Measurements from ENCODE around the gene GSN.

GSN gene

DNA sequence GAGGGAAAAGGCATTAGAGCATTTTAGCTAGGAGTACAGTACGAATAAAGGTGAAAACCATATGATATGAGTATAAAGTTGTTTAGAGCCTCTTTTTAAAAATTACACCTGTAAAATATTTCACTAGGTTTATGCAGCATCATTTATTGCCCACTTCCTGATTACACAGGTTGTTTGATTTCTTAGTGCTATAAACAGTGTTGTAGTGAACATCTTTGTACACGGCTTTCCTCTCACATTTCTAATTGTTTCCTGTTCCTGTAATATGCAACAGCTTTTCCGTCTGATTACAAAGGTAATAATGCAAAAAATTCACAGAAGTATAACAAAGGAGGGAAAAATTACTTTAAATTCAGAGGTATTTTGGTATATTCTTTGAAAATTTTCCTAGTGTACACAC lies 89.0 kb downstream of the GSN start:
- H3K27me3 ChIP-seq (ENCODE audit: control insufficient read depth, insufficient read depth, low read length) = no peaks in the 10 kb centered on the region
- H3K4me1 ChIP-seq (ENCODE audit: control insufficient read depth, insufficient read depth, low read length) = peaks cover 27% of the 10 kb centered on the region
- H3K9ac ChIP-seq (ENCODE audit: low read depth, low read length) = no peak overlapping the region
- H3K4me2 ChIP-seq (ENCODE audit: low read length) = no peak overlapping the region
- no peak overlapping the region for H3K4me3 ChIP-seq (ENCODE audit: low read length)
- H3K36me3 ChIP-seq (ENCODE audit: insufficient read depth, low read length) = peaks cover 26% of the 10 kb centered on the region
- no peaks in the 10 kb centered on the region for H3K9me3 ChIP-seq (replicated peaks; ENCODE audit: low read length)

DNA sequence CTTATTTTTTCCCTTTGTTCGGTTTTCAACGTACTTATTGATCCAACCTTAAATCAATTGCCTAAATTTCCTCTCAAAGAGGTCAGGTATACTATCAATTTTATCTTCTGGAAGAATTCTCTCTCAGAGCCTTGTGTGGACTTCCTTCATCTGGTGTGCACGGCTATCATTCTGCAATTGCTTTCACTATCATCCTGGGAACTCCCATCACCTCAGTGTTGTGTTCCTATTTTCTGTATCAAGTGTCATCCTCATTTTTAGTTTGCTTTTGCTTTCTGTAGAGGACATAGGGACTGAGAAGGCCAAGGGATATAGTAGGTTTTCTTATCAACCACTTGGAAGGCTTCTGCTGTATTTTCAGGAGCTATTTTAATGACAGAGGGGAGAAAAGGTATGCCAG lies 90.8 kb downstream of the GSN start:
- Histone ChIP-seq H3K4me3 (ENCODE audit: low read length) (no peak overlapping the region), H3K4me1 (ENCODE audit: control insufficient read depth, insufficient read depth, low read length) (peaks cover 44% of the 10 kb centered on the region), H3K9ac (ENCODE audit: low read depth, low read length) (peak overlapping the region; percentile 12)

GRCh38 chr9:121359351-121360294 lies 91.7 kb downstream of the GSN start:
- Histone ChIP-seq H3K4me3 (ENCODE audit: low read length) (no peak overlapping the region), H3K4me2 (ENCODE audit: low read length) (no peak overlapping the region), H3K9ac (ENCODE audit: low read depth, low read length) (peak overlapping the region; percentile 25), H3K36me3 (ENCODE audit: insufficient read depth, low read length) (peaks cover 9% of the 10 kb centered on the region), H3K27me3 (ENCODE audit: control insufficient read depth, insufficient read depth, low read length) (no peaks in the 10 kb centered on the region), H3K9me3 (replicated peaks; ENCODE audit: low read length) (no peaks in the 10 kb centered on the region), H3K4me1 (ENCODE audit: control insufficient read depth, insufficient read depth, low read length) (peaks cover 51% of the 10 kb centered on the region)

More for the DNA sequence above, 90.8 kb downstream of the GSN start:
- no peaks in the 10 kb centered on the region for H3K9me3 ChIP-seq (replicated peaks; ENCODE audit: low read length)
- peak overlapping the region; percentile 48 for H3K4me2 ChIP-seq (ENCODE audit: low read length)
- peaks cover 15% of the 10 kb centered on the region for H3K36me3 ChIP-seq (ENCODE audit: insufficient read depth, low read length)
- no peaks in the 10 kb centered on the region for H3K27me3 ChIP-seq (ENCODE audit: control insufficient read depth, insufficient read depth, low read length)

- Histone ChIP-seq H3K4me3 (ENCODE audit: low read length) (no peak overlapping the region), H3K4me1 (ENCODE audit: control insufficient read depth, insufficient read depth, low read length) (peaks cover 51% of the 10 kb centered on the region), H3K36me3 (ENCODE audit: insufficient read depth, low read length) (peaks cover 3% of the 10 kb centered on the region), H3K9ac (ENCODE audit: low read depth, low read length) (peak overlapping the region; percentile 45), H3K27me3 (ENCODE audit: control insufficient read depth, insufficient read depth, low read length) (no peaks in the 10 kb centered on the region), H3K9me3 (replicated peaks; ENCODE audit: low read length) (no peaks in the 10 kb centered on the region), H3K4me2 (ENCODE audit: low read length) (peak overlapping the region; percentile 52)
Measured at GRCh38 chr9:121360601-121361374, 92.8 kb downstream of the GSN start.

DNA sequence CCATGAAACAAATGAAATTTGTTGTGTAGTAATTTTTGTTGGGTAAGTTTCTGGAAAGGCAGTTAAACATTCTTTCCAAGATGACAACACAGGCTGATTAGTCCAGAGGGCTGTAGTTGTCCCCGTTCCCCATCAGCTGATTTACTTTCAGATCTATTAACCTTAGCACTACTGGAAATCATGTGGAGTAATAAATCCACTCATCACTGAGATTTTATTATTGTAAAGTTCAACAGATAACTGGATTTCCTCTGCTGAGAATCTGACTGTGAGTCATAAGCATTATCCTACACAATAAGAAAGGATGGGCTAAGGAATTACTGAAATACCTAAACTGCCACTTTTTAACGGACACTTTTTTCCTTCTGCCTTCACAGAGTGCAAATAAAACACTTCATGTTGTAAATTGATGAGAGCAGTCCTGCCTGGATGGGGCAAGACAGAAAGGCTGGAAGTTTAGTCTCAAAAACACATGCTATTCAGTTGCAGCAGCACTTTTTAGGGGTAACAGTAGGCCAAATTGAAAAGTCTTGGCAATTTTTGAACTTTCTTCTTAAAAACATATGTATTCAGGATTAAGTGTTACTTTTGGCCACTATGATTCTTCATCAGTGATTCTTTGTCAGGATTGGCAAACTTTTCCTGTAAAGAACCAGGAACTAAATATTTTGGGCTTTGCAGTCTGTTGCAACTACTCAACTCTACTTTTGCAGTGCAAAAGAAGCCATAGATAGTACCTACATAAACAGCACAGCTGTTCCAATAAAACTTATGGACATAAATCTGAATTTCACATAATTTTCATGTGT lies 95.1 kb downstream of the GSN start:
- H3K27me3 ChIP-seq (ENCODE audit: control insufficient read depth, insufficient read depth, low read length) = no peaks in the 10 kb centered on the region
- peak overlapping the region; percentile 3 for H3K4me3 ChIP-seq (ENCODE audit: low read length)
- no peaks in the 10 kb centered on the region for H3K9me3 ChIP-seq (replicated peaks; ENCODE audit: low read length)
- peak overlapping the region; percentile 53 for H3K9ac ChIP-seq (ENCODE audit: low read depth, low read length)
- no peaks in the 10 kb centered on the region for H3K36me3 ChIP-seq (ENCODE audit: insufficient read depth, low read length)
- H3K4me2 ChIP-seq (ENCODE audit: low read length) = peak overlapping the region; percentile 65
- peaks cover 59% of the 10 kb centered on the region for H3K4me1 ChIP-seq (ENCODE audit: control insufficient read depth, insufficient read depth, low read length)

GRCh38 chr9:121363622-121363961 lies 95.6 kb downstream of the GSN start:
- peaks cover 63% of the 10 kb centered on the region for H3K4me1 ChIP-seq (ENCODE audit: control insufficient read depth, insufficient read depth, low read length)
- H3K27me3 ChIP-seq (ENCODE audit: control insufficient read depth, insufficient read depth, low read length) = no peaks in the 10 kb centered on the region
- H3K36me3 ChIP-seq (ENCODE audit: insufficient read depth, low read length) = no peaks in the 10 kb centered on the region
- H3K4me3 ChIP-seq (ENCODE audit: low read length) = no peak overlapping the region
- H3K9me3 ChIP-seq (replicated peaks; ENCODE audit: low read length) = no peaks in the 10 kb centered on the region
- peak overlapping the region; percentile 53 for H3K9ac ChIP-seq (ENCODE audit: low read depth, low read length)
- H3K4me2 ChIP-seq (ENCODE audit: low read length) = peak overlapping the region; percentile 65

GRCh38 chr9:121364077-121364476 lies 96.1 kb downstream of the GSN start:
- Histone ChIP-seq H3K4me1 (ENCODE audit: control insufficient read depth, insufficient read depth, low read length) (peaks cover 65% of the 10 kb centered on the region), H3K9ac (ENCODE audit: low read depth, low read length) (no peak overlapping the region), H3K4me3 (ENCODE audit: low read length) (no peak overlapping the region)

GRCh38 chr9:121364886-121365285 lies 96.9 kb downstream of the GSN start:
- Histone ChIP-seq H3K9me3 (replicated peaks; ENCODE audit: low read length) (no peaks in the 10 kb centered on the region), H3K4me2 (ENCODE audit: low read length) (no peak overlapping the region), H3K27me3 (ENCODE audit: control insufficient read depth, insufficient read depth, low read length) (no peaks in the 10 kb centered on the region), H3K36me3 (ENCODE audit: insufficient read depth, low read length) (no peaks in the 10 kb centered on the region), H3K9ac (ENCODE audit: low read depth, low read length) (no peak overlapping the region), H3K4me3 (ENCODE audit: low read length) (no peak overlapping the region), H3K4me1 (ENCODE audit: control insufficient read depth, insufficient read depth, low read length) (peaks cover 58% of the 10 kb centered on the region)

More at GRCh38 chr9:121364077-121364476, 96.1 kb downstream of the GSN start:
- no peaks in the 10 kb centered on the region for H3K27me3 ChIP-seq (ENCODE audit: control insufficient read depth, insufficient read depth, low read length)
- no peaks in the 10 kb centered on the region for H3K9me3 ChIP-seq (replicated peaks; ENCODE audit: low read length)
- H3K4me2 ChIP-seq (ENCODE audit: low read length) = no peak overlapping the region
- H3K36me3 ChIP-seq (ENCODE audit: insufficient read depth, low read length) = no peaks in the 10 kb centered on the region

GRCh38 chr9:121365564-121365963 lies 97.6 kb downstream of the GSN start:
- Histone ChIP-seq H3K27me3 (ENCODE audit: control insufficient read depth, insufficient read depth, low read length) (no peaks in the 10 kb centered on the region), H3K9ac (ENCODE audit: low read depth, low read length) (no peak overlapping the region), H3K4me1 (ENCODE audit: control insufficient read depth, insufficient read depth, low read length) (peaks cover 54% of the 10 kb centered on the region), H3K4me2 (ENCODE audit: low read length) (no peak overlapping the region), H3K36me3 (ENCODE audit: insufficient read depth, low read length) (no peaks in the 10 kb centered on the region), H3K4me3 (ENCODE audit: low read length) (no peak overlapping the region), H3K9me3 (replicated peaks; ENCODE audit: low read length) (no peaks in the 10 kb centered on the region)

DNA sequence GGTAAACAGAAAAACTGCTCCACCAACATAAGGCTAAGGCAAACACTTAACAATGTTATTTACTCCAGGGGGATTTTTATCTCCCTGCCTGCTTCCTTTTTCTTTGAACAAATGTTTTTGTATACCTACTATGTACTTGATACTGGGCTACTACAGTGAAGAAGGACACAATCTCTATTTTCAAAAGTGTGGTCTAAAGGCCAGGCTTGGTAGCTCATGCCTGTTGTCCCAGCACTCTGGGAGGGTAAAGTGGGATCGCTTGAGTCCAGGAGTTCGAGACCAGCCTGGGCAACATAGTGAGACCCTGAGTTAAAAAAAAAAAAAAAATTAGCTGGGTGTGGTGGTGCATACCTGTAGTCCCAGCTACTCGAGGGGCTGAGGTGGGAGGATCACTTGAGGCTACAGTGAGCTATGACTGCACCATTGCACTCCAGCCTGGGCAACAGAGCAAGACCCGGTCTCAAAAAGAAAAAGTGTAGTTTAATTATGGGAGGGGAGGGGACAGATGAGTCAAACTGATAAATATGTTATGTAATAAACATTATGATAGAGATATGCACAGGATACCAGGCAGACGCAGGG lies 98.7 kb downstream of the GSN start:
- Histone ChIP-seq H3K36me3 (ENCODE audit: insufficient read depth, low read length) (no peaks in the 10 kb centered on the region), H3K4me2 (ENCODE audit: low read length) (no peak overlapping the region), H3K4me3 (ENCODE audit: low read length) (no peak overlapping the region), H3K9ac (ENCODE audit: low read depth, low read length) (no peak overlapping the region), H3K27me3 (ENCODE audit: control insufficient read depth, insufficient read depth, low read length) (no peaks in the 10 kb centered on the region), H3K9me3 (replicated peaks; ENCODE audit: low read length) (no peaks in the 10 kb centered on the region), H3K4me1 (ENCODE audit: control insufficient read depth, insufficient read depth, low read length) (peaks cover 44% of the 10 kb centered on the region)
